Left lung (tissue), 10 donors: Measurements from ENCODE around the gene ESYT2. TPM values are rescaled to one million over a fixed set of nuclear protein-coding genes. Genes with fewer than 3 reads are reported as not detected.

Source experiments
- ATAC-seq: fragments of 200-7000 bp; cut with Tn5 transposase; one replicate; pipeline ENCODE4 v1.9.1; 2020; ENCODE audit warnings: moderate library complexity
- DNase-seq, 4 donors: peaks; one replicate each; pipeline ENCODE4 v3.0.0-alpha.2; 2013 to 2020
- H3K27ac ChIP-seq, 2 donors: fragments of 200-600 bp; sonication (generic) in 1 of 2; one replicate each; pipeline versions ENCODE4 v1.5.0 to v1.8.0; 2020 to 2021
- H3K27me3 ChIP-seq, 2 donors: fragments of 200-600 bp; sonication (generic) in 1 of 2; one replicate each; pipeline versions ENCODE4 v1.5.0 to v1.8.0; 2020 to 2021
- H3K36me3 ChIP-seq, 2 donors: fragments of 200-600 bp; sonication (generic) in 1 of 2; one replicate each; pipeline versions ENCODE4 v1.5.0 to v1.8.0; 2020 to 2021
- H3K4me1 ChIP-seq, 2 donors: fragments of 200-600 bp; one replicate each; pipeline ENCODE4 v1.8.0; 2021
- H3K4me3 ChIP-seq, 2 donors: fragments of 200-600 bp; sonication (generic) in 1 of 2; one replicate each; pipeline versions ENCODE4 v1.5.0 to v1.8.0; 2020 to 2021; ENCODE audit warnings: mild to moderate bottlenecking in 1 of 2
- H3K9me3 ChIP-seq, 2 donors: fragments of 200-600 bp; sonication (generic) in 1 of 2; one replicate each; pipeline versions ENCODE4 v1.5.0 to v1.8.0; 2020 to 2021
- intact Hi-C, 2 donors: fragments of 100-400 bp; cut with DNase I; formaldehyde crosslinking; loops; one replicate each; pipeline versions ENCODE4 v1.11.2 to v1.14.2; 2022
- polyA plus RNA-seq, 6 donors: library from polyadenylated mRNA; unstranded; fragments of 120-200 nt; gene quantifications; one replicate each; pipeline ENCODE4 v1.2.1, GENCODE V29; 2013; ENCODE audit not compliant: insufficient read length in 6 of 6
- total RNA-seq, 2 donors: library from RNA; stranded (reverse); fragmentation: NEBNext Ultra II Directional; extraction: Animal tissue kit (Norgen Biotek cat#: 25700); gene quantifications; one replicate each; pipeline ENCODE4 v1.2.1, GENCODE V29; 2021
- TF ChIP-seq, protein P1 (sequence below), 2 donors: fragments of 200-600 bp; sonication (generic) in 1 of 2; IDR thresholded peaks; one replicate each; pipeline versions ENCODE4 v1.5.0 to v1.8.0; 2021; ENCODE audit warnings: antibody characterized with exemption in 2 of 2
- donor health status: DM: no; HTN: yes; CAD: no.
- donor health status: DM: no; HTN: no; CAD: no.

ESYT2 gene
- total and polyA plus RNA-seq, 8 donors, result 38.3 to 75.7 (median 43.3) TPM

DNA sequence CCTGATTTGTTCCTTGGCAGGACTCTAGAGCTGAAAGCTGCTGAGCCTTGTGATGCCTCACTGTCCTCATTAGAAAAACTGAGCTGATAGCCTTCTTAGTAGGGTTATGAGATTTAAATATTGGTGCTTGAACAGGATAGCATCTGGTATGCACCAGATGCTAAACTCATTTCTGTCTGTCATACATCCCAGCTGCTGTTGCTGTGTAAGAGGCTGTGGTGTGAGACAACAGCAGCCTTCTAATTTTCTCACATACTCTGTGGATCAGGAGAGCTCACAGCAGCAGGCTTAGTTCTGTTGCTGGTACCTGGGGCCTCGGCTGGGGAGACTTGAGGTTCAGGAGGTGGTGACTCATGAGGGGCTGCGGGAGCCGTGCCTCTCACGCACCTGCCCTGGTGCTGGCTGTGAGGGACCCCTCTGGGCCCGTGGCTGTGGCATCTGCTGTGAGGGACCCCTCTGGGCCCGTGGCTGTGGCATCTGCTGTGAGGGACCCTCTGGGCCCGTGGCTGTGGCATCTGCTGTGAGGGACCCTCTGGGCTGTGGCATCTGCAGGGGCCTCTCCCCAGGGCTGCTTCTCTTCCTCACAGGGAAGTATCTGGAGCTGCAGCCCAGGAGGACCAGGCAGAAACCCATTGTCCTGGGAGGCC is 39.6 kb upstream of the ESYT2 start:
- H3K9me3 ChIP-seq, result no peaks in the 10 kb centered on the region
- ATAC-seq (no peak), DNase-seq (peak in 1 of 4 donors; percentile 17)
- no peaks in the 10 kb centered on the region for H3K27me3 ChIP-seq
- TF ChIP-seq, protein P1, sequence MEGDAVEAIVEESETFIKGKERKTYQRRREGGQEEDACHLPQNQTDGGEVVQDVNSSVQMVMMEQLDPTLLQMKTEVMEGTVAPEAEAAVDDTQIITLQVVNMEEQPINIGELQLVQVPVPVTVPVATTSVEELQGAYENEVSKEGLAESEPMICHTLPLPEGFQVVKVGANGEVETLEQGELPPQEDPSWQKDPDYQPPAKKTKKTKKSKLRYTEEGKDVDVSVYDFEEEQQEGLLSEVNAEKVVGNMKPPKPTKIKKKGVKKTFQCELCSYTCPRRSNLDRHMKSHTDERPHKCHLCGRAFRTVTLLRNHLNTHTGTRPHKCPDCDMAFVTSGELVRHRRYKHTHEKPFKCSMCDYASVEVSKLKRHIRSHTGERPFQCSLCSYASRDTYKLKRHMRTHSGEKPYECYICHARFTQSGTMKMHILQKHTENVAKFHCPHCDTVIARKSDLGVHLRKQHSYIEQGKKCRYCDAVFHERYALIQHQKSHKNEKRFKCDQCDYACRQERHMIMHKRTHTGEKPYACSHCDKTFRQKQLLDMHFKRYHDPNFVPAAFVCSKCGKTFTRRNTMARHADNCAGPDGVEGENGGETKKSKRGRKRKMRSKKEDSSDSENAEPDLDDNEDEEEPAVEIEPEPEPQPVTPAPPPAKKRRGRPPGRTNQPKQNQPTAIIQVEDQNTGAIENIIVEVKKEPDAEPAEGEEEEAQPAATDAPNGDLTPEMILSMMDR (IDR thresholded peaks at IDR 0.05), result no peak
- intact Hi-C loops, result no loop called here
- peaks cover 7 to 13% of the 10 kb centered on the region in 2 donors for H3K4me1 ChIP-seq
- no peak overlapping the region for H3K27ac ChIP-seq
- H3K4me3 ChIP-seq, result no peak overlapping the region
- H3K36me3 ChIP-seq, result peaks cover 0 to 27% of the 10 kb centered on the region in 2 donors

DNA sequence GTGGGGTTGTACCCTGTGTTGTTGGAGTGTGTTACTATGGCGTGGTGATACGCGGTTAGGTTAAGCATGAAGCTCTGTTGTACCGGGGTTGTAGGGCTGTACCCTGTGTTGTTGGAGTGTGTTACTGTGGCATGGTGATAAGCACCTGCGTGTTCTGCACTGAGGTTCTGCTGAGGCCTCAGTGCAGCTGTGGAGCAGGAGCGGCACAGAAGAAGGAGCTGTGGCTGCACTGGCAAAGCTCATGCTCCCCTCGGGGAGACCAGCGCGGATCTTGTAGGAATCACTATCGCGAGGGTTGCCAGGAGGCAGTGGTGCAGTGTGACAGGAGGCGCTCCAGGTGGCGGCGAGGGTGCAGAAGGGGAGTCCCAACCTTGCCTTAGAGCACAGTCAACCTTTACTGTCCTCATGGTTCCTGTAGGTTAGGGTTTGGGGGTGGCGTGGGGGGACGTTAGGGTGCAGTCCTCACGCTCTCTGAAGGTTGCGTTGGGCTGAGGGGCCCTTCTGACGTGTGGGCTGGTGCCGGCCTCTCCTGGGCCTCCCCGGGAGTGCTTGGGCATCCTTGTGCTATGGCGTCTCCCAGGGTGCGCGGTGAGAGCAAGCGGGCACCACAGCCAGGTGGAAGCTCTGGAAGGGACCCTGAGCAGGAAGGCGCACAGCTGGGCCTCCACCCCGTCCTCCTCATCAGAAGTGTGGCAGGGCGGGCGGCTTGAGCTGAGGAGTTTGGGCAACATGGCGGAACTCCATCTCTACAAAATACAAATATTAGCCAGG is 38.1 kb upstream of the ESYT2 start:
- no peak for ATAC-seq
- intact Hi-C loops, result no loop called here
- TF ChIP-seq, protein P1 (IDR thresholded peaks at IDR 0.05), result no peak
- no peaks in the 10 kb centered on the region for H3K9me3 ChIP-seq
- no peak for DNase-seq
- peaks cover 0 to 16% of the 10 kb centered on the region in 2 donors for H3K36me3 ChIP-seq
- H3K27ac ChIP-seq, result no peak overlapping the region
- no peak overlapping the region for H3K4me3 ChIP-seq
- no peaks in the 10 kb centered on the region for H3K27me3 ChIP-seq
- H3K4me1 ChIP-seq, result peaks cover 7 to 13% of the 10 kb centered on the region in 2 donors

DNA sequence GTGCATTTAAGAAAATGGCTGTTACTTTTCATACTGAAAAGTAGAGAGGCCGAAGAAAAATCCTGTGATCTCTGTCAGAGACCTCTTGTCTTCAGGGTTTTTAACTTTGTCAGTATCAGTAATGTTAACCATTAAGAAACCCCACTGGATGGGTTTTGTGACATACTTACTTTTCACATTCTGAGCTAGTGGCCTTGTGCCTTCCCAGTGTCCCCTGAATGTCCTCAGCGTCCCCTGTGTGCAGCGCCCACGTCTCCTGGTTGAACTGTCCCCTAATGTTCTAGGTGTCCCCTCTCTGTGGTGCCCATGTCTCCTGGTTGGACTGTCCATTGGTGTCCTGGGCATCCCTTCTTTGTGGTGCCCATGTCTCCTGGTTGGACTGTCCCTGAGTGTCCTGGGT is 36.7 kb upstream of the ESYT2 start:
- intact Hi-C loops, result no loop called here

DNA sequence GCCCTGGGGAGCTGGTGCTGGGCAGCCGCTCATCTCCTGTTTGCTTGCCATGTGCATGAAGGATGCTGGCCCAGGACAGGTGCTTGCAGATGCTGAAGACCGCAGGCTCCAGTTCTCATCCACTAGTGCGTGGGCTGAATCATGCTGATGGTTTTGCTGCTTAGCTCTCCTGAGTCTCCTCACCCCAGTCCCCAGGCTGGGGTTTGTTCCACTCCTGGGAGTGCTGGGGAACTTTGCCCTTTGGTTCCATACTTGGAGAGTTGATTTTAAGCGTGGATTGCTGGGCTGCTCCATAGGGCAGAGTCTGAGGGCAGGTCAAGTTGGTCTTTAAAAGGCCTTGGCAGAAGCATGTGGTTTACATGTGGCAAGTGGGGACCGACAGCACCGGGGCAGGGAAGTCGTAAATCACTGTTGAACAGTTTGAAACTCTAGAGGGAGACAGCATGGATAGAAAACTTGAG is 36.2 kb upstream of the ESYT2 start:
- intact Hi-C loops, result no loop called here
- Histone ChIP-seq H3K27ac (peak overlapping the region in 1 of 2 donors; percentile 41), H3K36me3 (no peaks in the 10 kb centered on the region), H3K9me3 (no peaks in the 10 kb centered on the region), H3K4me3 (no peak overlapping the region), H3K4me1 (peaks cover 7 to 13% of the 10 kb centered on the region in 2 donors), H3K27me3 (no peaks in the 10 kb centered on the region)
- DNase-seq, result no peak
- TF ChIP-seq, protein P1 (IDR thresholded peaks at IDR 0.05), result no peak
- no peak for ATAC-seq

More for the DNA sequence above, 36.7 kb upstream of the ESYT2 start:
- H3K4me3 ChIP-seq, result no peak overlapping the region
- peaks cover 7 to 13% of the 10 kb centered on the region in 2 donors for H3K4me1 ChIP-seq
- H3K9me3 ChIP-seq, result no peaks in the 10 kb centered on the region
- peaks cover 0 to 2% of the 10 kb centered on the region in 2 donors for H3K36me3 ChIP-seq
- ATAC-seq (no peak), DNase-seq (no peak)
- H3K27ac ChIP-seq, result peak overlapping the region in 1 of 2 donors; percentile 41
- H3K27me3 ChIP-seq, result no peaks in the 10 kb centered on the region
- TF ChIP-seq, protein P1 (IDR thresholded peaks at IDR 0.05), result no peak

DNA sequence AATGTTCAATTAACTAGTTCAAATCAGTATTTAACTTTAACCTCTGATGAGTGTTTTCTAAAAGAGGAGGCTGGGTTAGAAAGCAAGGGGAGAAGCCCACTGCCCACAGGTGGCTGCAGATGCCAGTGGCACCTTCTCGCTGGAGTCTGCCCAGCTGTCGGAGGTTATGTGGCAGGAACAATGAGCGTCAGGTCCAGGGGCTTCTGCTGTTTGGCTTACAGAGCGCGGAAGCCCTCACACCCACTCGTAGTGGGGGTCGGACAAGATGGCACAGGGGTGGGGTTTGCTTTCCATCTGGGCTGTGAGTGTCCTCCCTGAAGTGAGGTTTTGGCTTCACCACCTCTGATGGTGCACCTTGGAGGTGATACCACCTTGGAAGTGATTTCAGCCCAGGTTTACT is 35.5 kb upstream of the ESYT2 start:
- Histone ChIP-seq H3K27me3 (no peaks in the 10 kb centered on the region), H3K27ac (peak overlapping the region; percentile 73 to 82), H3K4me1 (peaks cover 7 to 13% of the 10 kb centered on the region in 2 donors), H3K9me3 (no peaks in the 10 kb centered on the region), H3K4me3 (no peak overlapping the region), H3K36me3 (no peaks in the 10 kb centered on the region)
- DNase-seq, result no peak
- ATAC-seq, result no peak
- TF ChIP-seq, protein P1 (IDR thresholded peaks at IDR 0.05), result no peak
- intact Hi-C loops, result no loop called here
